Endometrial microvascular endothelial cells (primary cell): ENCODE data around the gene UBE3A. TPM values are rescaled to one million over a fixed set of nuclear protein-coding genes. Genes with fewer than 3 reads are reported as not detected.

Experiments
- in situ Hi-C: cut with HindIII; loops from 2 replicates; pipeline ENCODE4 v1.10.0; 2017; ENCODE audit warnings: low sequenced_read_pairs, low pct_unique_long_range_greater_than_20kb; ENCODE audit errors: inconsistent ontology term
- total RNA-seq: library from RNA; depleted of rRNA; stranded (reverse); fragments of >200 nt; gene quantifications from one replicate; pipeline ENCODE4 v1.2.3, GENCODE V29; 2015; ENCODE audit errors: inconsistent ontology term

Gene UBE3A
- total RNA-seq, 1 donor from 2014 or later = 29.9 TPM

DNA sequence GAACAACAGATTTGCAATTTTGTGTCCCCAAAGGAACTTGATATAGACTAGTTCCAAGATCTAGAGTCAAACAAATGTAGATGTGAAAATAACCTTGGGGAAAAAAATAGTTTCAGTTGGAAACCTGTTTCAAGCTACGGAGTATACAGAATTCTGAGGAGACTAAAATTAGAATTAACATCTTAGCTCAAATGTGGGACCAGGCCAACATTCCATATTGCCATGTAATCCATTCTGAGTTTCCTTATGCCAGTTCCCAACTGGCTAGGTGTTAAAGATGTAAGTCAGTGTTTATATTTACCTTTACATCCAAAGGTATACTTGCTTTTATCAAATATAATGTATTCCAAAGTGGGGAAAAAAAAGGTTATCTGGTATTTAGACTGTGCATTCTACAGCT is 76.3 kb downstream of the UBE3A start:
- in situ Hi-C loops = no loop called here

DNA sequence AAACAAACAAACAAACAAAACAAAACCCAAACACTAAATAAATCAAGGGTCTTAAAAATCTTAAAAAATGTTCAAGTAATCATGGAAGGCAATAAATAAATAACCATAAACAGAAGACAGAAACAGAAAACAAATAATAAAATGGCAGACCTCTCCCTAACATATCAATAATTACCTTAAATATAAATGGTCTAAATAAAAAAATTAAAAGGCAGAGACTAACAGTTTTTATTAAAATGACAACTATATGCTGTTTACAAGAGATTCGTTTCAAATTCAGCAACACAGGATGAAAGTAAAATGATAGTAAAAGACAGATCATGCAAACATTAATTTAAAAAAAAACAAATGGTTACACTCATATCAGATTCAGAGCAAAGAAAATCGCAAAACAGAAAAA is 91.1 kb downstream of the UBE3A start:
- in situ Hi-C loops = no loop called here

DNA sequence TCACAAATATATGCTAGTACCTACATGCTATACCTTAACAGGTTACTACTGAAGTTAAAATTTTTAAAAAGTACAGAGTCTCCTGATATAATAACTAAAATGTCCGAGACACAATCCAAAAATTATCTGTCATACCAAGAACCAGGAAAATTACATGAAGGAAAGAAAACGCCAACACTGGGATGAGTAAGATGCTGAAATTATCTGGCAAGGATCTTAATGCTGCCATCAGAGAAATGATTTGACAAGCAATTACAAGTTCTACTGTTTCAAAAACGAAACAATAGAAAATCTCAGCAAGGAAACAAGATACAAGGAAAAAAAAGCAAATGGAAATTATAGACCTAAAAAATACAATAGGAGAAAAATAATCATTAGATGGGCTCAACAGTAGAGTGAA is 92.5 kb downstream of the UBE3A start:
- in situ Hi-C loops = no loop called here

DNA sequence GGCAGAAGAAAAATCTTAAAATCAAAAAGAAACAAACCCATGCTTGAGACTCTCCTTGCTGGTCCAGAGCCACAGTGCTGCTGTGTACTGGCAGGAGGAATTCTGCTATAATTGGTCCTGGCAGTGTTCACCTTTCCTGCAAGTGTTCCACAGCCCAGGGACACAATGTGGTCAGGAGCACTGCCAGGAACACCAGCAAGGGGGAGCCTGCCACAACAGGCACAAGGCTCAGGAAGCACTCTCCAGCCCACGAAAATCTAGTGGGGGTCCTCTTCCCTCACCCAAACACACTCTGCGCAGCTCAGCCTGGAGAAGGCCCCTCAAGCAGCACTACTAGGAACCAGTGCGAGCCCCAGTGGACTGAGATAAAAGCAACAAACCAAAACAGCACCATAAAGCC is 92.9 kb downstream of the UBE3A start:
- in situ Hi-C loops = no loop called here

DNA sequence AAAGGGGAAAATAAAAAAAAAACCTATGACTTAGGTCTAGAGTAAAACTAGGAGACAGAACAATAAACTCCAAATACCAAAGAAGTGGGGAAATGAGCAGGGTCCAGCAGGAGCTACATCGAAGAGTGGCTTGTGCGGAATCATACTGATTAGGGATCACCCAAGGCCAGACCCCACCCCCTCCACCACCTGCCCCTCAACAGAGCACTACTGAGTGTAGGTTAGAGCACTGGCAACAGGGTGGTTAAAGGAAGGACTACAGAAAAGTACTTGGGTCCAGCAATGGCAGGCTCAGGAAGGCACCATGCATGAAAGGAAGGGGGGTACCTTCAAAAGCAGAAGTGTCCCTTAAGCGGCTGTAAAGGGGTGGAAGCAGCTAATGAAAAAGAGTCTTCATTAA is 96.2 kb downstream of the UBE3A start:
- in situ Hi-C loops = no loop called here

DNA sequence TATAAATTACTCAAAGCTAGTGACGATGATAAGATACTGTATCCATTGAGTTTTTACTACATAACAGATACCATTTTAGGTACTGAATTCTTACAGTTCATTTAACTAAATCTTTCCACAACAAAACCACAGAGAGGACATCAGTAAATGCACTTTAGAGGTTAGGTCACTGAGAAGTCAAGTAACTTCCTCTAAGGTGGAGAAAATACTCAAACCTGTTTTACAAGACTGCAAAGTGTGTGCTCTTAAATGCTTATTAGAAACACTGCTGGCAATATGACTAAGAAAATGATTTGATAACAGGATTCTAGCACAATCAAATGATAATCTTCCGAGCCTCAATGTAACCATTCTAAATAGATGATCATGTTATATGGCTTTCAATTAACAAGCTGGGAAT is 99.4 kb downstream of the UBE3A start:
- in situ Hi-C loops = no loop called here

DNA sequence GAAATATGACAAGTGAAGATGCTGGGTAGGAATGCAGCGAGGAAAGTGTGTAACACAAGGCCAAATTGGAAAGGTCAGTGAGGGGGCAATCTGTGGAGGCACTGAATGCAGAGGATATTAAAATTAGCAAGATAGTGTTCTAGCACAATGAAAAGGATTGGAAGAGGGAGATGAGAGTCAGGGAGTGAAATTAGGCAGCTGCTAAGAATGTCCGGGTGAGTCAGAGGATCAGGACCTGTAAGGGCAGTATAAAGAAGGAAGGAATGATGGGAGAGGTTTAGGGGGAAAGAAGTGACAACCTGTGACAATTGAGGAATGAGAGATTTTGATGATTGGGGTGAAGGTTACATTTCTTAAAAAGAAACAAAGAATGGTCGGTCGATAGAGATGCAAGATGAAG is 103.5 kb downstream of the UBE3A start:
- in situ Hi-C loops = no loop called here

DNA sequence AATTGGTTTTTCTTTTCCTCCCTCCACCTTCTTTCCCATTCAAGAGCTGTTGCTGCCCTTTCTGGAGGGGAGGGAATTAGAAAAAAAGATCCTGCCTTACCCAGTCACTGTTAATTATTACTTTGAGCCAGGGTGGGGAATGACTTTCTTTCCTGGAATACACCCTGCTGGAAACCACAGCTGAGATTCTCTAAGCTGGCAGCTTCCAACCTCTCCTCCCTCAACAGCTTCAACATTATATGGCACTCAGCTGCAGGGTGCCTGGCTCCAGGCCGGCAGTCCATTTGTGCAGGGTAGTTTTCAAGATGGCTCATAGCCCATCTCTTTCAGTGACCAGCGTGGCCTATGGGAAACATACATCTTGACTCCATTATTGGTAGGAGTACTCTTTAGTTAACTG is 105.8 kb downstream of the UBE3A start:
- in situ Hi-C loops = no loop called here

DNA sequence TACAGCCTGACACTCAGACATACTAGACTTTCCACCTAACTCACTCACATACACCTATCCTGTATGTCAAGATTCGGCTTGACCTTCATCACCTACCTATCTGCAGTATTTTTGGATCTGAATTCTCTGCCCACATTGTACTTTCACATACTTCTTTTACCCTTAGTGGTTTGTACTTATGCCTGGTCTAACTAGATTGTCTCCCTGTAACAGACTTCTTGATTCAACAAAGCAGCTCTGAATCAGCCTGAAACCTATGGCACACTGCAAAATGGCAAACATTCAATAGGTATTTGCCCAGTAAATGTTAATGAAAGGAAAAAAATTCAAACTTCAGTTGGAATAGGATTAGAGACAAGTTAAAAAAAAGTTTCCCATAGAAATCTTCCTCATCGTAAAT is 106.5 kb downstream of the UBE3A start:
- in situ Hi-C loops = no loop called here

DNA sequence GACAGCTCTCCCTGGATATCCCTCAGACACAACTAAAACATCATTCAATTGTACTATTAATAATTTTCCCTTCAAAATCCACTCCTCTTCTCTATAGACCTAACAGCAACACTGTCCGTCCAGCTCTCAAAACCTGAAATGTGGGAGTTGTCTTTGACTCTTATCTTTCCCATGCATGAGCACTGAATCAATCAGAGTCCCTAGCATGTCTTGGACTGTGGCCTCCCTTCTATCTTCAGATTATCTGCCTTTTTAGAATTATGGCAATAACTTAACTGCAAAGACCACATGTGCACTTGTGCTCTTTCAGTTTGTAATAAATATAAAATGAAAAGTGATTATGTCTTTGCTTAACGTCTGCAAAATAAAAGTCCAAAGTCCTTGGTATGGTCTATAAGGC is 107.0 kb downstream of the UBE3A start:
- in situ Hi-C loops = no loop called here

DNA sequence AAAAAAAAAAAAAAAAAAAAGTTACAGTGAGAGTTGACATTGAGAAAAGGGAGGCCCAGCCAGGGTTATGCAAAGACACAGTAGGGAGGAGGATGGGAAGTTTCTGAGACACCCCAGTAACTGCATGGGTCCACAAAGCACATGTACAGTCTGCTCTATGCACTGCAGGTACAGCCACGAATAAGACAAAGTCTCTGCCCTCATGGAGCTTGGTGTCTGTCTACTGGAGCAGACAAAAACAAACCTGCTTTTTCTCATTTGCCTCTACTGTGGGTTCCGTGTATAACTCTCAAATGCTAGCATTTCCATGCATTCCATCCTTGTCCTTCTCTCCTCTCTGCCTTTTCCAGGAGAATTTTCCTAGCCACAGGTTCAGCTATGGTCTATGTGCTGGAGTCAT is 107.4 kb downstream of the UBE3A start:
- in situ Hi-C loops = no loop called here

DNA sequence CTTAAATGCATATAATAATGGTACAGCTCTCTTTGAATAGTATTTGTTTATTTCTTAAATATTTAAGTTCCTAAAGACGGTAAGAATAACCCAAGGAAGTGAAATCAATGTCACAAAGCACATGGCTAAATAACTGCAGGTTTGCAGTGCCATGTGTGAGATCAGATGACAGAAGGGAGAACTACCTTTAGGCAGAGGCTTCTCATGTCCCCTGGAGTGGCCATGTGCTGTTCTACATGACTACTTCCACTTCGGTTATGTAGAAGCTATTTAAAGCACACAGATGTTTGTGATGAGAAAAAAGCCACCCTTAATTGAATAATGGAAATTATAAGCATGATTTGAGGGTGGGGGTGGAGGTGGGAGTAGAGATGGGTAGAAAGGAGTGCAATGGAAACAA is 109.1 kb downstream of the UBE3A start:
- in situ Hi-C loops = no loop called here

DNA sequence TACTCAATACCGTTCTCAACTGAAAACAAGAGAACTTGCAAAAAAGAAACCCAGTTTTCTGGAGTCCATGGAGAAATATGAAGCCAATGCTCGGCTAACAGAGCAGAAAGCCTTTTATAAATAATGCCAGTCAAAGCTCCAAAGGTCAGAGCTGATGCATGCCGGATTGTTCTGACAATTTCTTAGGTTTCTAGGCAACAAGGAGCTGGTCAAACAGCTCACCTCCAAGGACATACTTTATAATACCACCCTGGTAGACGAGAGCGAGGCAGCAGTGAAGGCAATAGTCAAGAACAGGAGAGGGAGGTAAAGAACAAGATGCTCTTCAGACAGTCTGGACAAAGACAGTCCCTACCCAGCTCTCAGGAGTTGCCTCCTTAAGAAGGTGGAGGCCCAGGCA is 111.1 kb downstream of the UBE3A start:
- in situ Hi-C loops = no loop called here

DNA sequence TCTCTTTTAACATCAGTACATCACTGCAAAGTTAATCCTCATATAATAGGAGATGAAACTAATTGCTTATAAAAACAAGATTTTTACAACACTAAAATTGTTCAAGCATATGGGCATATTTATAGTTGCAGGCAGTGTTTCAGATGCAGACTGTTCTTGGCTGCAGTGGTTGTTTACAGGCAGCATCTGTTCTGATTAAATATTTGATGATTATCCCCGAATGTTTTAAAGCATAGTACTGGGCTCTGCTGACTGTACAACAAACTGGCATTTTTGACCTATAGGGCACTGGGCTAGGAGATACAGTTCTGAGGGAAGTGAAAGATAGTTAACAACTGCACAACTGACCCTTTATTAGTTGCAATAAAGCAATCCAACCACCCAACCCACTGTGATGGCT is 113.6 kb downstream of the UBE3A start:
- in situ Hi-C loops = no loop called here

DNA sequence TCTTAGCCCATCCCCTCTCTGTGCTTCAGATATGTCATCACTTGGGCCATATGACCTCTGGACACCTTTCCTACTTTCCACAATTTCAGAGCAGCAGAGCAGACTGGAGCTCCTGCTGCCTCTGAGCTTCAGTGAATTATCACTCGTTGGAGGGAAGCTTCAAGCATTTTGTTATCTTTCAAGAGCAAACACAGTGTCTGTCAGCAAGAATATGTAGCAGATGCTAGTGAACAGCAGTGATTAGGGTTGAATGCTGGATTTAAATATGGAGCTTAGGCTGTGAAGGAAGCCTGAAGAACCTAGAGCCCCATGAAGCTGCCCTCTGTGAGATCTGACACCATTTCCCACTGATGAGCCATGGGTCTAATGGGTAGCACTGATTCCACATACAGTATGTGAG is 115.4 kb downstream of the UBE3A start:
- in situ Hi-C loops = no loop called here

DNA sequence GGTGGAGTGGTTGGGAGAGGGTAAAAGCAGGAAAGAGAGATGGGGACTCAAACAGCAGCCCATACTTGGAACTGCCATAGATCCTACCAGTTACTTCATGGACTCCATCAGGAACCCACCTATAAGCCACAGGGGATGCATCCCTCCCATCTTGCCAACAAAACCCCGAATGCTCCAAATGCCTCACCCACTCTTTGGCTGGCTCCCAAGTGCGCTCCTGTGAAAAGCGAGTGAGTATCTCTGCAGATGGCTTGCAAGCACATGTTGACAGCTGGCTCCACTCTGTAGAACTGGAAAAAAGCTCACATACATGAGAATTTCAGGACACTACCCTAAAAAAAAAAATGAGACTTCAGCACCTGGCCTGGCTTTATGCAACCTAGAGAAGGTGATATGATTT is 151.0 kb downstream of the UBE3A start:
- in situ Hi-C loops = no loop called here
